ENCODE results near the gene BANF1.
A peak's percentile ranks its signal among the peaks of the same experiment; 100 is the strongest.
"Not testable (repeated sequence)": the region's sequence is repeated elsewhere in the genome, so short reads cannot be mapped to it uniquely, and the experiment has no call there.

BANF1 gene

GRCh38 chr11:65988791-65989592 is 13.3 kb upstream of the BANF1 start:
- Mint-ChIP-seq H3K4me1 (ENCODE audit: low read depth) (peaks cover 12% of the 10 kb centered on the region), H3K27ac (peak overlapping the region; percentile 53), H3K9me3 (no peaks in the 10 kb centered on the region), H3K27me3 (no peaks in the 10 kb centered on the region), H3K4me3 (no peak overlapping the region), H3K36me3 (ENCODE audit: low read depth) (peaks cover 8% of the 10 kb centered on the region)
- intact Hi-C loops (cut with micrococcal nuclease), result loop anchor here (1.0 kb wide), 3 partner anchors 101 to 283 kb away; partner anchors contain the start of gene FIBP

GRCh38 chr11:65992056-65992455 is 10.2 kb upstream of the BANF1 start:
- Mint-ChIP-seq H3K27ac (no peak overlapping the region), H3K27me3 (no peaks in the 10 kb centered on the region), H3K9me3 (no peaks in the 10 kb centered on the region), H3K4me3 (no peak overlapping the region), H3K36me3 (ENCODE audit: low read depth) (peaks cover 24% of the 10 kb centered on the region), H3K4me1 (ENCODE audit: low read depth) (peaks cover 7% of the 10 kb centered on the region)
- intact Hi-C loops (cut with micrococcal nuclease), result no loop called here

DNA sequence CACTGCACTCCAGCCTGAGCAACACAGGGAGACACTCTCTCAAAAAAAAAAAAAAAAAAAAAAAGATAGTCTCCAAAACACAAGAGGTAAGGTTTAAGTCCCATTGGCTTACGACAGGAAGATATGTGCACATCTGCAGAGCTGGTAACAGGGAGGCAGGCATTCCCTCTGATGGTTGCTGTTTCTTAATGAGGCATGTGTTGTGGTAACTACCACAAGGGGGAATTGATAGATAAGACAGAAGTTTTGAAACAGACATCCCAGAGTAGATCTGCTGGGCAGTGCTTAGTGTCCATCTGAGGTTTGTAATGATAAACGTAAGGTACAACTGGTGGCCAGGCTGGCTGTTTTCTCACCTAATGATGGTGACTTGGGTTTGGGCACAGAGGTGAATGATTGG is 5.0 kb upstream of the BANF1 start:
- Mint-ChIP-seq H3K27ac (no peak overlapping the region), H3K4me1 (ENCODE audit: low read depth) (peaks cover 12% of the 10 kb centered on the region), H3K27me3 (no peaks in the 10 kb centered on the region), H3K4me3 (no peak overlapping the region), H3K36me3 (ENCODE audit: low read depth) (peaks cover 59% of the 10 kb centered on the region), H3K9me3 (no peaks in the 10 kb centered on the region)
- intact Hi-C loops (cut with micrococcal nuclease), result no loop called here

- Mint-ChIP-seq H3K27me3 (peaks cover 4% of the 10 kb centered on the region), H3K9me3 (no peaks in the 10 kb centered on the region), H3K4me1 (ENCODE audit: low read depth) (peaks cover 35% of the 10 kb centered on the region), H3K4me3 (peak overlapping the region; percentile 98), H3K36me3 (ENCODE audit: low read depth) (peaks cover 73% of the 10 kb centered on the region), H3K27ac (peak overlapping the region; percentile 100)
- intact Hi-C loops (cut with micrococcal nuclease), result loop anchor here (1.0 to 10.0 kb wide), 2 partner anchors 41 to 62 kb away; partner anchors contain the start of gene SART1
Observed at GRCh38 chr11:66002648-66003225, 434 bp downstream of the BANF1 start.

- H3K27me3 Mint-ChIP-seq, result peaks cover 4% of the 10 kb centered on the region
- peak overlapping the region; percentile 100 for H3K27ac Mint-ChIP-seq
- H3K36me3 Mint-ChIP-seq (ENCODE audit: low read depth), result peaks cover 68% of the 10 kb centered on the region
- no peaks in the 10 kb centered on the region for H3K9me3 Mint-ChIP-seq
- H3K4me3 Mint-ChIP-seq, result peak overlapping the region; percentile 98
- intact Hi-C loops (cut with micrococcal nuclease), result loop anchor here (10.0 kb wide), 1 partner anchor 62 kb away; no protein-coding TSS in a partner anchor
- H3K4me1 Mint-ChIP-seq (ENCODE audit: low read depth), result peaks cover 37% of the 10 kb centered on the region
Observed at GRCh38 chr11:66003291-66003690, 988 bp downstream of the BANF1 start.

DNA sequence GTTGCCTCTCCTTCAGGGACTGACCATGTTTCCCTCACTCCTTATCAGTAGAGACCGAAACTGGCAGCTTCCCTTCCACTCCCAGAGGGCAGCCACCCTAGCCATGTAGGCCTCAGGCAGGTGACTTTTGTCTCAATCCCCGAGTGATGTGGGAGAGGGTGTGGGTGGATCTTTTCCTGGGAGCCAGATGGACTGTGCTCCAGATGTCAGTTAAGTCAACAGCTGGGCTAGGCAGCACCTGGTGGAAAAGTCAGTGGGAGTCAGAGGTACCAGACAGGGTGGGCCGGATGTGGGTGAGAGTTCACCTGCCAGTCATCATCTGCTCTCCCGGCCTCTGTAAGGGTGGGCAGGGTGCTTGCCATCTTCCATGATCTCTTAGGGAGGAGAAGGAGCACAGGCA is 1.9 kb downstream of the BANF1 start:
- Mint-ChIP-seq H3K27me3 (peaks cover 4% of the 10 kb centered on the region), H3K27ac (no peak overlapping the region), H3K4me1 (ENCODE audit: low read depth) (peaks cover 46% of the 10 kb centered on the region), H3K36me3 (ENCODE audit: low read depth) (peaks cover 59% of the 10 kb centered on the region), H3K9me3 (no peaks in the 10 kb centered on the region), H3K4me3 (peak overlapping the region; percentile 4)
- intact Hi-C loops (cut with micrococcal nuclease), result loop anchor here (10.0 kb wide), 1 partner anchor 61 kb away; no protein-coding TSS in a partner anchor

- Mint-ChIP-seq H3K27me3 (peaks cover 16% of the 10 kb centered on the region), H3K36me3 (ENCODE audit: low read depth) (peaks cover 46% of the 10 kb centered on the region), H3K9me3 (no peaks in the 10 kb centered on the region), H3K27ac (no peak overlapping the region), H3K4me3 (no peak overlapping the region), H3K4me1 (ENCODE audit: low read depth) (peaks cover 34% of the 10 kb centered on the region)
- intact Hi-C loops (cut with micrococcal nuclease), result loop anchor here (10.0 kb wide), 1 partner anchor 58 kb away; no protein-coding TSS in a partner anchor
Observed at GRCh38 chr11:66006134-66006890, 4.0 kb downstream of the BANF1 start.

DNA sequence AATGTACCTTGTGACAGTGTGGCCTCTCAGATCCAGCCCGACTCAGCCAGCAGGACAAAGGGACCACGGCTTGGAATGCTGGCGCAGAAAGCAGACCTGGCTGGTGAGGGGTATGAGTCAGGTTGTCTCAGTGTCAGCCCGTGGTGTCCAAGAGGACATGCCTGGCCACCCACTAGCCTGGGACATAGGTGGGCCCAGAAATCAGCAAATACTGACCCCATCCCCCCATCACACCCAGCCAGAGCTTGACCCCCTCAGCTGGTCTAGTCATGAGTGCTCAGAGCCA is 4.5 kb downstream of the BANF1 start:
- intact Hi-C loops (cut with micrococcal nuclease), result loop anchor here (10.0 kb wide), 1 partner anchor 58 kb away; no protein-coding TSS in a partner anchor
- peaks cover 34% of the 10 kb centered on the region for H3K4me1 Mint-ChIP-seq (ENCODE audit: low read depth)
- H3K27ac Mint-ChIP-seq, result no peak overlapping the region
- no peaks in the 10 kb centered on the region for H3K9me3 Mint-ChIP-seq
- no peak overlapping the region for H3K4me3 Mint-ChIP-seq
- H3K36me3 Mint-ChIP-seq (ENCODE audit: low read depth), result peaks cover 42% of the 10 kb centered on the region
- peaks cover 22% of the 10 kb centered on the region for H3K27me3 Mint-ChIP-seq

GRCh38 chr11:66007201-66007634 is 4.9 kb downstream of the BANF1 start:
- Mint-ChIP-seq H3K36me3 (ENCODE audit: low read depth) (peaks cover 38% of the 10 kb centered on the region), H3K9me3 (no peaks in the 10 kb centered on the region), H3K27ac (no peak overlapping the region), H3K4me1 (ENCODE audit: low read depth) (peaks cover 34% of the 10 kb centered on the region), H3K4me3 (no peak overlapping the region), H3K27me3 (peaks cover 26% of the 10 kb centered on the region)
- intact Hi-C loops (cut with micrococcal nuclease), result loop anchor here (10.0 kb wide), 1 partner anchor 58 kb away; no protein-coding TSS in a partner anchor

DNA sequence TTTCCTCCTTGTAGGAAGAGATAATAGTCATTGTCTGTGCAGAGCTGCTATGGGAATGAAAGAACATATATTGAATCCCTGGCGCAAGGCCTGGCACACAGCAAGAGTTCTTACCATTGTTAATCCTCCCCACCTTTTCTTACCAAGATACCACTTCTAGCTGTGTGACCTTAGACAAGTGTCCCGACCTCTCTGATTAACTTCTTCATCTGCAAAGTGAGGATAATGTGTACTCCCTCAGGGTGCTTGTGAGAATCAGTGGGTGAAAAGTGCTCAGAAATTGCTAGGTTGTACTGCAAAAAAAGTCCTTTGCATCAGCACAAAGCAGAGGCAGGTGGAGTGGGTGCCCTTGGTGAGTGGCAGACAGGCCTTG is 5.8 kb downstream of the BANF1 start:
- peaks cover 36% of the 10 kb centered on the region for H3K4me1 Mint-ChIP-seq (ENCODE audit: low read depth)
- H3K27ac Mint-ChIP-seq, result peak overlapping the region; percentile 55
- no peak overlapping the region for H3K4me3 Mint-ChIP-seq
- intact Hi-C loops (cut with micrococcal nuclease), result loop anchor here (10.0 kb wide), 1 partner anchor 57 kb away; no protein-coding TSS in a partner anchor
- no peaks in the 10 kb centered on the region for H3K9me3 Mint-ChIP-seq
- H3K27me3 Mint-ChIP-seq, result peaks cover 30% of the 10 kb centered on the region
- peaks cover 29% of the 10 kb centered on the region for H3K36me3 Mint-ChIP-seq (ENCODE audit: low read depth)

DNA sequence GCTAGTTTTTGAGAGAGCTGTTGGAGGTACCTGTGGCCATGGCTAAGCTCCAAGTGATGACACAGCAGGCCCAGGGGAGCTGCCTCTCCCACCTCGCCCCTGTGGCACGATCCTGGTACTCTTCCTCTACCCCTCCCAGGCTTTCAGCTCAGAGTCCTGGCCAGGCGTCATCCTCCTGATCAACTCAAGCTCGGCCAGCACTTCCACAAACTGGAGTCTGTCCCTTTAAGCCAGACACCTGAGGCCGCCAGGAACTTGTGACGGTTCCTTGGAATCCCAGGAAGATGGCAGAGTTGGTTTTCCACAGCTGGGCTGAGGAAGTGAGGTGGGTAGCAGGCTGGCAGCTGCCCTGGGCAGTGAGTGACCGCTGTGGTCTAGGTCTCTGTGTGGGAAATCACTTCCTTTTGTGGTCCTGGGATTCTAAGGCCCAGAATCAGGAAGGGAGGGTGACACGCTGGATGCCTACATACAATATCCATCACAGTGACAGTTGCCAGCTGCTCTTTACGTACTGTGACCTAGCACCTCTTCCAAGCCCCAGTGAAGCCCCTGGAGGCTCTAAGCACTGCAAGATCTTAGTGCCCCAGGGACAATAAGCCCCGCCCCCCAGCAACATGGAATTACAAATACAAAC is 6.3 kb downstream of the BANF1 start:
- H3K36me3 Mint-ChIP-seq (ENCODE audit: low read depth), result peaks cover 24% of the 10 kb centered on the region
- H3K4me1 Mint-ChIP-seq (ENCODE audit: low read depth), result peaks cover 36% of the 10 kb centered on the region
- H3K27ac Mint-ChIP-seq, result peak overlapping the region; percentile 55
- no peaks in the 10 kb centered on the region for H3K9me3 Mint-ChIP-seq
- peaks cover 30% of the 10 kb centered on the region for H3K27me3 Mint-ChIP-seq
- H3K4me3 Mint-ChIP-seq, result no peak overlapping the region
- intact Hi-C loops (cut with micrococcal nuclease), result loop anchor here (10.0 kb wide), 1 partner anchor 56 kb away; no protein-coding TSS in a partner anchor

DNA sequence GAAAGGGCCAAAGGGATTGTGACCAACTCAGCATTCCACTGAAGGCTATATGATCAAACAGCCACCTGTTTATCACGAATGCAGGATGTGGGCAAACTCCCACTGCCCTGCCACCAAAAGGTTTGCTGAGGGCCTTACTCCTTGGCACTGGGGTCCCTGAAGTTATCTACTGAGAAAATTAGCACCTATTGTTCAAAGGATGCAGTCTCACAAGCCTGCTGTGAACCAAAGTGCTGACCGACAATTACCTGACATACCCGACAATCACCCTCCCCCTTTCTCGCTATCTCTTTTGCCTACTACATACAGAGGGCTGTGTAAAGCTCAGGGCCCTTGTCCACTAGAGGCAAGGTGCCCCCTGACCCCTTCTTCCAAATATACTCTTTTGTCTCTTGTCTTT is 7.7 kb downstream of the BANF1 start:
- H3K27ac Mint-ChIP-seq; intact Hi-C loops (cut with micrococcal nuclease); H3K9me3 Mint-ChIP-seq; H3K4me3 Mint-ChIP-seq; H3K36me3 Mint-ChIP-seq (ENCODE audit: low read depth): not testable (repeated sequence)
- peaks cover 42% of the 10 kb centered on the region for H3K4me1 Mint-ChIP-seq (ENCODE audit: low read depth)
- peaks cover 30% of the 10 kb centered on the region for H3K27me3 Mint-ChIP-seq

GRCh38 chr11:66011239-66011784 is 9.0 kb downstream of the BANF1 start:
- peaks cover 30% of the 10 kb centered on the region for H3K27me3 Mint-ChIP-seq
- no peaks in the 10 kb centered on the region for H3K9me3 Mint-ChIP-seq
- peaks cover 2% of the 10 kb centered on the region for H3K36me3 Mint-ChIP-seq (ENCODE audit: low read depth)
- H3K27ac Mint-ChIP-seq, result no peak overlapping the region
- H3K4me1 Mint-ChIP-seq (ENCODE audit: low read depth), result peaks cover 37% of the 10 kb centered on the region
- intact Hi-C loops (cut with micrococcal nuclease), result no loop called here
- no peak overlapping the region for H3K4me3 Mint-ChIP-seq

Data from dendritic cell treated with granulocyte-macrophage colony-stimulating factor and Interleukin-4, amounts not matched to agents 40 ng/mL and 50 ng/mL, for 4 days (primary cell).